Upper lobe of left lung (tissue), 4 donors: Measurements from ENCODE around the gene SNX15.

Experiments used
- CTCF ChIP-seq, 6 experiments: fragments of 450-650 bp in 4 of 6; fragments of 200-600 bp in 2 of 6; sonication (generic) in 2 of 6; IDR thresholded peaks; one replicate each; pipeline ENCODE4 v1.5.1; 2016 to 2019; ENCODE audit warnings: antibody characterized with exemption in 6 of 6
- POLR2A ChIP-seq, 4 donors: fragments of 450-650 bp; IDR thresholded peaks; one replicate each; pipeline ENCODE4 v1.5.1; 2016 to 2017; ENCODE audit warnings: antibody characterized with exemption in 4 of 4, mild to moderate bottlenecking in 2 of 4

GRCh38 chr11:64996327-64996709 lies 30.9 kb upstream of the SNX15 start:
- TF ChIP-seq CTCF (IDR thresholded peaks at IDR 0.05): no peak
- no peak for TF ChIP-seq POLR2A (IDR thresholded peaks at IDR 0.05)
